Measurements from ENCODE around the gene PCDHB2.
"Not testable (repeated sequence)": the region's sequence is repeated elsewhere in the genome, so short reads cannot be mapped to it uniquely, and the experiment has no call there.

Gene PCDHB2

DNA sequence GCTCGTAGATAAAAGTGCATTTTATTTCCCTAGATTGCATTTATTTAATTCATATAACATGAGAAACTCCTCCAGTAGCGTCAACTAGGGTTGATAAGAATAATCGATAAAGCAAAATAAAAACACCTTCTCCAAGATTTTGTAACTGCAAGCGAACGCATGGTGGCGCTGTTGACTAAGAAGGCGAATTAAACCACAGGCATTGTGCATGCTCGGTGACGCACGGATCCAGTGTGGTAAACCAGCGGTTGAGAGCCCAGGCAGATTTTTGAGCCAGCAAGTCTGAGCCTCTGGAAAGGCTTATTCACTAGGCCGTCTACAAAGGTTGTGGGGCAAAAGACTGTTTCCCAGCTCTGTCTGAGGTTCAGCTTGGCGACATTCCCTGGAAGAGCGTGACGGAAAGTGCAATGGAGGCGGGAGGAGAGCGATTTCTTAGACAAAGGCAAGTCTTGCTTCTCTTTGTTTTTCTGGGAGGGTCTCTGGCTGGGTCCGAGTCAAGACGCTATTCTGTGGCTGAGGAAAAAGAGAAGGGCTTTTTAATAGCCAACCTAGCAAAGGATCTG, 5.9 kb downstream of the PCDHB2 start, which contains the start of gene PCDHB3:
Gene PCDHB3, plus strand, starts transcription at position 231 of the 563 bp plus-strand sequence. Its CDS starts 177 bp downstream, at position 408.
- H2AFZ ChIP-seq (ENCODE audit: low read depth), result no peak within 1 kb of the TSS

DNA sequence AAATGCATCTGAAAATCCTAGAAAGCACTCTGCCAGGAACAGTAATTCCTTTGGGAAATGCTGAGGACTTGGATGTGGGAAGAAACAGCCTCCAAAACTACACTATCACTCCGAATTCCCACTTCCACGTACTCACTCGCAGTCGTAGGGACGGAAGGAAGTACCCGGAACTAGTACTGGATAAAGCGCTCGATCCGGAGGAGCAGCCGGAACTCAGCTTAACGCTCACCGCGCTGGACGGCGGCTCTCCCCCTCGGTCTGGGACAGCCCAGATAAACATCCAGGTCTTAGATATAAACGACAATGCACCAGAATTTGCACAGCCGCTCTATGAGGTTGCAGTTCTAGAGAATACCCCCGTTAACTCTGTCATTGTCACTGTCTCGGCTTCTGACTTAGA, 6.6 kb downstream of the PCDHB2 start:
- TF ChIP-seq, protein P1, sequence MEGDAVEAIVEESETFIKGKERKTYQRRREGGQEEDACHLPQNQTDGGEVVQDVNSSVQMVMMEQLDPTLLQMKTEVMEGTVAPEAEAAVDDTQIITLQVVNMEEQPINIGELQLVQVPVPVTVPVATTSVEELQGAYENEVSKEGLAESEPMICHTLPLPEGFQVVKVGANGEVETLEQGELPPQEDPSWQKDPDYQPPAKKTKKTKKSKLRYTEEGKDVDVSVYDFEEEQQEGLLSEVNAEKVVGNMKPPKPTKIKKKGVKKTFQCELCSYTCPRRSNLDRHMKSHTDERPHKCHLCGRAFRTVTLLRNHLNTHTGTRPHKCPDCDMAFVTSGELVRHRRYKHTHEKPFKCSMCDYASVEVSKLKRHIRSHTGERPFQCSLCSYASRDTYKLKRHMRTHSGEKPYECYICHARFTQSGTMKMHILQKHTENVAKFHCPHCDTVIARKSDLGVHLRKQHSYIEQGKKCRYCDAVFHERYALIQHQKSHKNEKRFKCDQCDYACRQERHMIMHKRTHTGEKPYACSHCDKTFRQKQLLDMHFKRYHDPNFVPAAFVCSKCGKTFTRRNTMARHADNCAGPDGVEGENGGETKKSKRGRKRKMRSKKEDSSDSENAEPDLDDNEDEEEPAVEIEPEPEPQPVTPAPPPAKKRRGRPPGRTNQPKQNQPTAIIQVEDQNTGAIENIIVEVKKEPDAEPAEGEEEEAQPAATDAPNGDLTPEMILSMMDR (conservative IDR thresholded peaks at IDR 0.05; ENCODE audit: low read depth, low read length), result no peak
- H3K36me3 ChIP-seq (ENCODE audit: insufficient read depth), result no peaks in the 10 kb centered on the region
- no peak overlapping the region for H3K27ac ChIP-seq
- no peaks in the 10 kb centered on the region for H3K4me1 ChIP-seq (ENCODE audit: low read depth, poor library complexity, severe bottlenecking)
- H4K20me1 ChIP-seq (ENCODE audit: insufficient read depth), result no peaks in the 10 kb centered on the region
- H3K79me2 ChIP-seq (ENCODE audit: insufficient read depth, low read depth), result no peaks in the 10 kb centered on the region
- H3K4me2 ChIP-seq, result no peak overlapping the region
- no peaks in the 10 kb centered on the region for H3K27me3 ChIP-seq (ENCODE audit: insufficient read depth, low read depth)
- no peak overlapping the region for H2AFZ ChIP-seq (ENCODE audit: low read depth)
- no peak overlapping the region for H3K4me3 ChIP-seq (IDR thresholded peaks at IDR 0.05; ENCODE audit: insufficient read depth, low read depth, low read length)
- no peak overlapping the region for H3K9ac ChIP-seq

More for the DNA sequence above, 5.9 kb downstream of the PCDHB2 start, which contains the start of gene PCDHB3:
- Histone ChIP-seq H3K27ac (no peak within 1 kb of the TSS), H3K79me2 (ENCODE audit: insufficient read depth, low read depth) (no peaks in the 10 kb centered on the region), H3K9ac (no peak within 1 kb of the TSS), H4K20me1 (ENCODE audit: insufficient read depth) (no peaks in the 10 kb centered on the region), H3K36me3 (ENCODE audit: insufficient read depth) (no peaks in the 10 kb centered on the region), H3K27me3 (ENCODE audit: insufficient read depth, low read depth) (no peaks in the 10 kb centered on the region), H3K4me3 (IDR thresholded peaks at IDR 0.05; ENCODE audit: insufficient read depth, low read depth, low read length) (no peak within 1 kb of the TSS), H3K4me1 (ENCODE audit: low read depth, poor library complexity, severe bottlenecking) (no peaks in the 10 kb centered on the region), H3K4me2 (no peak within 1 kb of the TSS)
- TF ChIP-seq, protein P1 (conservative IDR thresholded peaks at IDR 0.05; ENCODE audit: low read depth, low read length), result no peak

DNA sequence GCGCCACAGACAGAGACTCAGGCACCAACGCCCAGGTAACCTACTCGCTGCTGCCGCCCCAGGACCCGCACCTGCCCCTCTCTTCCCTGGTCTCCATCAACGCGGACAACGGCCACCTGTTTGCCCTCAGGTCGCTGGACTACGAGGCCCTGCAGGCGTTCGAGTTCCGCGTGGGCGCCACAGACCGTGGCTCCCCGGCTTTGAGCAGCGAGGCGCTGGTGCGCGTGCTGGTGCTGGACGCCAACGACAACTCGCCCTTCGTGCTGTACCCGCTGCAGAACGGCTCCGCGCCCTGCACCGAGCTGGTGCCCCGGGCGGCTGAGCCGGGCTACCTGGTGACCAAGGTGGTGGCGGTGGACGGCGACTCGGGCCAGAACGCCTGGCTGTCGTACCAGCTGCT, 7.7 kb downstream of the PCDHB2 start:
- not testable (repeated sequence) for H3K4me1 ChIP-seq (ENCODE audit: low read depth, poor library complexity, severe bottlenecking); H2AFZ ChIP-seq (ENCODE audit: low read depth); H3K79me2 ChIP-seq (ENCODE audit: insufficient read depth, low read depth); H3K9ac ChIP-seq; H3K36me3 ChIP-seq (ENCODE audit: insufficient read depth); H3K27ac ChIP-seq; H3K27me3 ChIP-seq (ENCODE audit: insufficient read depth, low read depth); H4K20me1 ChIP-seq (ENCODE audit: insufficient read depth); H3K4me3 ChIP-seq (IDR thresholded peaks at IDR 0.05; ENCODE audit: insufficient read depth, low read depth, low read length); H3K4me2 ChIP-seq

DNA sequence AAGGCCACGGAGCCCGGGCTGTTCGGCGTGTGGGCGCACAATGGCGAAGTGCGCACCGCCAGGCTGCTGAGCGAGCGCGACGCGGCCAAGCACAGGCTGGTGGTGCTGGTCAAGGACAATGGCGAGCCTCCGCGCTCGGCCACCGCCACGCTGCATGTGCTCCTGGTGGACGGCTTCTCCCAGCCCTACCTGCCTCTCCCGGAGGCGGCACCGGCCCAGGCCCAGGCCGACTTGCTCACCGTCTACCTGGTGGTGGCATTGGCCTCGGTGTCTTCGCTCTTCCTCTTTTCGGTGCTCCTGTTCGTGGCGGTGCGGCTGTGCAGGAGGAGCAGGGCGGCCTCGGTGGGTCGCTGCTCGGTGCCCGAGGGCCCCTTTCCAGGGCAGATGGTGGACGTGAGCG, 8.1 kb downstream of the PCDHB2 start:
- not testable (repeated sequence) for H3K79me2 ChIP-seq (ENCODE audit: insufficient read depth, low read depth)

DNA sequence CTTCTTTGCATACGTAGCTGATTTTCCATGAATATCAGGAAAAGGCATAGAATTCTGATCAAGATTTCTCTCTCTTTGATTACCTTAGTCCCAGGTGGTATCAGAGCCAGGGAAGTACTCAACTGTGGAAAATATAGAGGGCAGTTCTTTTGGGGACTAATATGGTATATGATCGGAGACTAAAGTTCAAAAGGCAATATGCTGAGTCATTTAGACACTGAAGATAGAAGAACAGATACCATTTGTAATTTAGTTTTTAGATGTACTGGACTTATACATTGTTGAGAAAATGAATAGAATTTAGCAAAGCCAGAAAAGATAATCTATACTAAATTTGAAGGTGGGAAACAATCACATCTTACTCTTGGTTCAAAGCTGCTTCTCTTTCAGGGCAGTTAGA, 10.9 kb downstream of the PCDHB2 start:
- no peak overlapping the region for H2AFZ ChIP-seq (ENCODE audit: low read depth)
- H3K27ac ChIP-seq, result no peak overlapping the region
- no peaks in the 10 kb centered on the region for H4K20me1 ChIP-seq (ENCODE audit: insufficient read depth)
- H3K36me3 ChIP-seq (ENCODE audit: insufficient read depth), result no peaks in the 10 kb centered on the region
- H3K9ac ChIP-seq, result no peak overlapping the region
- H3K27me3 ChIP-seq (ENCODE audit: insufficient read depth, low read depth), result no peaks in the 10 kb centered on the region
- TF ChIP-seq, protein P1 (conservative IDR thresholded peaks at IDR 0.05; ENCODE audit: low read depth, low read length), result no peak
- H3K4me3 ChIP-seq (IDR thresholded peaks at IDR 0.05; ENCODE audit: insufficient read depth, low read depth, low read length), result no peak overlapping the region
- no peaks in the 10 kb centered on the region for H3K4me1 ChIP-seq (ENCODE audit: low read depth, poor library complexity, severe bottlenecking)
- no peaks in the 10 kb centered on the region for H3K79me2 ChIP-seq (ENCODE audit: insufficient read depth, low read depth)
- H3K4me2 ChIP-seq, result no peak overlapping the region

More for the DNA sequence above, 8.1 kb downstream of the PCDHB2 start:
- H3K4me2 ChIP-seq; H3K27me3 ChIP-seq (ENCODE audit: insufficient read depth, low read depth); H4K20me1 ChIP-seq (ENCODE audit: insufficient read depth); H3K27ac ChIP-seq; H2AFZ ChIP-seq (ENCODE audit: low read depth); H3K4me3 ChIP-seq (IDR thresholded peaks at IDR 0.05; ENCODE audit: insufficient read depth, low read depth, low read length); H3K9ac ChIP-seq; H3K4me1 ChIP-seq (ENCODE audit: low read depth, poor library complexity, severe bottlenecking); H3K36me3 ChIP-seq (ENCODE audit: insufficient read depth): not testable (repeated sequence)
